Ectodermal cell (in vitro differentiated cells): ENCODE results near the gene ZNF648.

ENCODE experiments used
- H3K27ac ChIP-seq: 2 replicates; pipeline ENCODE4 v1.7.0; 2013; ENCODE audit warnings: mild to moderate bottlenecking, low read depth, low read length; ENCODE audit not compliant: insufficient read depth, poor library complexity, severe bottlenecking
- H3K27me3 ChIP-seq: 2 replicates; pipeline ENCODE4 v1.7.0; 2013; ENCODE audit warnings: mild to moderate bottlenecking, low read length; ENCODE audit not compliant: insufficient read depth, control insufficient read depth, poor library complexity, severe bottlenecking
- H3K36me3 ChIP-seq: one replicate; pipeline ENCODE4 v1.7.0; 2013; ENCODE audit warnings: low read length; ENCODE audit not compliant: control insufficient read depth, insufficient read depth
- H3K4me1 ChIP-seq: one replicate; pipeline ENCODE4 v1.7.0; 2013; ENCODE audit warnings: low read length; ENCODE audit not compliant: control insufficient read depth, insufficient read depth
- H3K4me3 ChIP-seq: 2 replicates; pipeline ENCODE4 v1.7.0; 2013; ENCODE audit warnings: low read depth, low read length, control low read depth; ENCODE audit not compliant: insufficient read depth
- H3K9me3 ChIP-seq: 2 replicates; pipeline ENCODE4 v1.7.0; 2013; ENCODE audit warnings: mild to moderate bottlenecking, low read length, moderate library complexity; ENCODE audit not compliant: control insufficient read depth
- WGBS, 2 experiments: methylation state at CpG; one replicate each; pipeline ENCODE4 v1.1.7; 2013; ENCODE audit warnings: missing lambda C conversion rate in 2 of 2; 5-methylcytosine and 5-hydroxymethylcytosine counted together

Gene ZNF648

DNA sequence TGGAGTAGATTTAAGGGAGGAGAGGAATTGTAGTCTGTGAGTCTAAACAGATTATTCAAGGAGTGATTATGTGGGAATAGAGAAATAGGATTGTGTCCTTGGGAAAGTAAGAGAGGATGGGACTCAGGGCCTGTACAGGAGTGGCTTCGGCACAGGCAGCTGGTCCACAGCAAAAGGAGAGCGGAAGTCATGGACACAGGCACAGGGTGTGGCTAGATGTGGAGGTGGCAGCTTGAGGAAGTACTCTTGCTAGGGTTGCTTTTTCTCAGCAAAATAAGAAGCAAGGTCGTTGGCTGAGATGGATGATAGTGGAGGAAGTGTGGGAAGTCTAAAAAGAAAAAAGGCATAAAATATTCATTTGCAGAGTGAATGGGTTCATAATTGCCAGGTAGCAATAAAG is 18.5 kb upstream of the ZNF648 start:
- Histone ChIP-seq H3K4me3 (no peak overlapping the region), H3K27ac (no peak overlapping the region), H3K9me3 (no peaks in the 10 kb centered on the region), H3K4me1 (no peaks in the 10 kb centered on the region), H3K36me3 (no peaks in the 10 kb centered on the region), H3K27me3 (no peaks in the 10 kb centered on the region)
- 89% methylated on average over 3 of the region's 3 CpGs for WGBS, 2 experiments

DNA sequence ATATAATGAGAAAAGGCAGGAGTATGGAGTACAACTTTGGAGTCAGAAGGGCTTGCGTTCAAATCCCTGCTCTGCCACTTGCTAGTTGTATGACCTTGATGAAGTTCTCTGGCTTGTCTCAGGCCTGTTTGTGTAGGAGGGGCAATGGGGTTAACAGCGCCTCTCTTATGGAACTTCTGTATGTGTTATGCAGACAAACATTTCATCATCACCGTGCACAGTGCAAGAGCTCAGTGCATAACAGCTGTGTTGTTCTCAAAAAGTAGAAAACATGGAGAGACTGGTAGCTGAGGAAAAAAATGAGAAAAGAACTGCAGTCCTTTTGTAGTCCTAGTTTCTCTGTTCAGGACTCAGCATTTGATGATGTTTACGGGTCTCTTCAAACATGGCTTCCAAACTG is 10.4 kb upstream of the ZNF648 start:
- WGBS, 2 experiments = 92 to 95% methylated on average over 4 of the region's 4 CpGs
- no peak overlapping the region for H3K27ac ChIP-seq
- H3K4me3 ChIP-seq = no peak overlapping the region
- H3K9me3 ChIP-seq = no peaks in the 10 kb centered on the region
- no peaks in the 10 kb centered on the region for H3K36me3 ChIP-seq
- H3K4me1 ChIP-seq = no peaks in the 10 kb centered on the region
- H3K27me3 ChIP-seq = no peaks in the 10 kb centered on the region

DNA sequence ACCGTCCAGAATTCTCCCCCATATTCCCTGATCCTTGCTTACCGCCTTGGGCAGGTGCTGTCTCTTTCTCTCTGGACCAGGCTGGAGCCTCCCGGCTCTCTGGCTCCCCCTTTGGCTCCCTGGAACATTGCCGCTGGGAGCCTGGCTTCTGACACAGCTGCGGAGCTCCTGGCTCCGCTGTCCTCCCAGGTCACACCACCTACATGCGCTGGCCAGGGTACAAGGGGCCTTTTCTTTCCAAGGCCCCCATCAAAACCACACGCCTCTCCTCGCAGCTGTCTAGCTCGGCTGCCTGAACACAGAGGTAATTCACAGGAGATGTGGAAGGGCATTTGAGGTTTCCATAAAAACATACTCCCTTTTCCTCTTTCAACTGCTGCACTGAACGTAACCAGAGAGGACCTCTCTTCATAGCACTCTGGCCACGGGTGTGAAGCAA is 7.5 kb upstream of the ZNF648 start:
- H3K27ac ChIP-seq = no peak overlapping the region
- no peaks in the 10 kb centered on the region for H3K27me3 ChIP-seq
- H3K36me3 ChIP-seq = no peaks in the 10 kb centered on the region
- H3K4me1 ChIP-seq = no peaks in the 10 kb centered on the region
- H3K4me3 ChIP-seq = no peak overlapping the region
- WGBS, 2 experiments = 11 to 13% methylated on average over 12 of the region's 12 CpGs
- H3K9me3 ChIP-seq = no peaks in the 10 kb centered on the region

DNA sequence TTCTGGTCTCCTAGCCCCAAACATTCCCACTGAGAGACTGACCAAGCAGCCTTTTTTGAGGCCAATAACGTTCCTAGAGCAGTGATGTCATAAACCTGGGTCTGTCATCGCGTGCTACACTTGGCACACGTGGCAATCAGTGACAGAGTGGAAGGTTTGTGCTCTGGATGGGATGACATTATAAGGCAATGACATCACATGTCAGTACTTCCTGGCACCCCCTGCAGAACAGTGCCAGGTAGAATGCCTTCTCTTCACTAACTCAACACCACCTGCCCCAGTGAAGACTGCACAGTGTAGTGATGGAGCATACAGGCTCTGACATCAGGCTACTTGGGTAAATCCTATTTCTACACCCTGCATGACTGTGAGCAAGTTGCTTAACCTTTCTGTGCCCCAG is 5.4 kb upstream of the ZNF648 start:
- 89 to 92% methylated on average over 4 of the region's 4 CpGs for WGBS, 2 experiments
- H3K36me3 ChIP-seq = no peaks in the 10 kb centered on the region
- no peaks in the 10 kb centered on the region for H3K27me3 ChIP-seq

DNA sequence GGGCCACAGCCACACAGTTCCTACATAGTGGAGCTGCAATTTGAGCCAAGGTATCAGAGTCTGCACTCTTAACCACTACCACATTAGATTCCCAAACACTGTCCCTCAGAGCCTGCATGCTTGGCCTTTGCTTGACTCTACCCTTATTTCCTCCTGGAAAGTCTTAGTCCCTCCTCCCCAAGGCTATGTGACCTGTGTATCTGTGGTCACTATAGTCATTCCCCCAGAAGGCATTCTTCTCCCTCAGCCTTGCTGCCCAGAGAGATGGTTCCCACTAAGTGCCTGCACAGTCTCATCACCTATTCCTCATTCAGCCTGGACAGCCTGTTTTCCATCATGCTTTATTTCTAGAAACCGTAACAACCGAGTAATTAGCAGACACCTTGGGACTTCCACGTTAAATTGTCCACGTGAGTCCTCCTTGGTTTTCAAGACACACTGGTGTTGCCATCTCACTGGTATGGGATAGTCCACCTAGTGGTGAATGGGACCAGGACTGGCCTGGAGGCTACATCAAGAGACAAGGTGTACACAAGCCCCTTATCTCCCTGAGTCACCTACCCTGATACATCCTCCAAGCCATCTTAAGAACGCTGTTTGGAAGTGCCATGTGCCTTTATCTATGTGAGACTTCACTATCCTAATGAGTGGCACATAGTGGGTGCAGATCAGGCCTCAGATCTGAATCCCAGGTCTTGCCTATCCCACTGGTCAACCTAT is 3.8 kb upstream of the ZNF648 start:
- no peaks in the 10 kb centered on the region for H3K27me3 ChIP-seq
- no peaks in the 10 kb centered on the region for H3K36me3 ChIP-seq
- H3K4me3 ChIP-seq = no peak overlapping the region
- 93 to 94% methylated on average over 5 of the region's 5 CpGs for WGBS, 2 experiments
- H3K4me1 ChIP-seq = no peaks in the 10 kb centered on the region
- no peaks in the 10 kb centered on the region for H3K9me3 ChIP-seq
- no peak overlapping the region for H3K27ac ChIP-seq

More for the DNA sequence above, 5.4 kb upstream of the ZNF648 start:
- Histone ChIP-seq H3K27ac (no peak overlapping the region), H3K4me3 (no peak overlapping the region), H3K4me1 (no peaks in the 10 kb centered on the region), H3K9me3 (no peaks in the 10 kb centered on the region)

DNA sequence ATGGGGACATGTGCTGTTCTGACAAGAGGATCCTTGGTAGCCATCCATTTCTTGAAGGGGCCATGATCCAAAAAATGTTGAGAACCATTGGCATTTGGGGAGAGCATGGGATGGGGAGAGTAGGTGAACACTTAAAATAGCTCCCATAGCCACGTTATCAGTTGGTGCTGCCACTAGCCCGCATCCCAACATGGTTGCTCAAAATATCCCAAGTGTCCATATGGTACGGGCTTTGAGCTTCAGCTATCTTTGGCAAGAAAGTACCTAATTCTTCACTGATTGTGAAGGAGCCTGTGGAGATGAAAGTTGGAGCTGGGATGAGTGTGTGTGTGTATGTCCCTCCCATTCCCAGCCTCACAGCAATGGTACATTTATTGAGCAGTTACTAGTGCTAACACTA is 3.1 kb upstream of the ZNF648 start:
- Histone ChIP-seq H3K27ac (no peak overlapping the region), H3K36me3 (no peaks in the 10 kb centered on the region), H3K27me3 (no peaks in the 10 kb centered on the region), H3K4me1 (no peaks in the 10 kb centered on the region), H3K9me3 (no peaks in the 10 kb centered on the region), H3K4me3 (no peak overlapping the region)
- 91 to 93% methylated on average over 3 of the region's 3 CpGs for WGBS, 2 experiments

DNA sequence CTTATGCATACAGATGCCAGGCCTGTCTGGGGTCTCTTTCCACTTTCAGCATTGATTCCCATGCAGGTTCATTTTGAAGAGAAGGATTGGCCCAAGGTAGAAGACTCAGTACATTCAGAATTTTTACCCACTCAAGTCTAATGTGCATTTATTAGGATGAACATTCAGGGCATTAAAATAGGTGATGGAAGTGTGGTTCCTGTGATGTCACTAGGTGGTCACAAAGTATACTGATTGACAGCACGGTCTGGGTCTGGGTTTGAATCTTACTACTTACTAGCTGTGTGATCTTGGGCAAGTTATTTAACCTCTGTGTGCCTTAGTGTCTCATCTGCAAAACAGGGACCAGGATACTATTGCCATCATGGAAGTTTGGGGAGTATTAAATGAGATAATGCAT is 711 bp upstream of the ZNF648 start:
- H3K4me1 ChIP-seq = no peaks in the 10 kb centered on the region
- H3K4me3 ChIP-seq = no peak overlapping the region
- H3K27me3 ChIP-seq = no peaks in the 10 kb centered on the region
- no peaks in the 10 kb centered on the region for H3K9me3 ChIP-seq
- WGBS, 2 experiments = 94 to 98% methylated on average over 1 of the region's 1 CpG
- H3K36me3 ChIP-seq = no peaks in the 10 kb centered on the region
- H3K27ac ChIP-seq = no peak overlapping the region

DNA sequence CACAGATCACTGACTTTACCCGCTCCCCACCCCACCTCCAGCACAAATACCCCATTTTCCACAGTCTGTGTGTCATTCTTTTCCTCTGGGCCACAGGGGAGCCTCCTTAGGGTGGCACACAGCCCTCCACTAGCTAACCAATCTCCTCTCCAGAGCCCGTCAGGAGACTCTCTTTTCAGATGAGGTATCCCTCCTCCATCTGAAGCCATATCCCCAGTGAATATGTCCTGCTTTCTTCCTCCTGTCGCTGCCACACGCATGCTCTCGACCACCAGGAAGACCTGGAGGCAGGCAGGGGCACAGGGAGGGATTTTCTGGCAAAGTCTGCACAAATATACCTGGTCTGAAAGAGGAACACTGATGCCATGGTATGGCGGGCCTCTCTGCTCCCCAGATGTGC is 635 bp downstream of the ZNF648 start:
- H3K4me3 ChIP-seq = no peak overlapping the region
- no peaks in the 10 kb centered on the region for H3K4me1 ChIP-seq
- WGBS, 2 experiments = 93 to 94% methylated on average over 6 of the region's 6 CpGs
- H3K9me3 ChIP-seq = no peaks in the 10 kb centered on the region
- H3K36me3 ChIP-seq = no peaks in the 10 kb centered on the region
- H3K27me3 ChIP-seq = no peaks in the 10 kb centered on the region
- no peak overlapping the region for H3K27ac ChIP-seq

DNA sequence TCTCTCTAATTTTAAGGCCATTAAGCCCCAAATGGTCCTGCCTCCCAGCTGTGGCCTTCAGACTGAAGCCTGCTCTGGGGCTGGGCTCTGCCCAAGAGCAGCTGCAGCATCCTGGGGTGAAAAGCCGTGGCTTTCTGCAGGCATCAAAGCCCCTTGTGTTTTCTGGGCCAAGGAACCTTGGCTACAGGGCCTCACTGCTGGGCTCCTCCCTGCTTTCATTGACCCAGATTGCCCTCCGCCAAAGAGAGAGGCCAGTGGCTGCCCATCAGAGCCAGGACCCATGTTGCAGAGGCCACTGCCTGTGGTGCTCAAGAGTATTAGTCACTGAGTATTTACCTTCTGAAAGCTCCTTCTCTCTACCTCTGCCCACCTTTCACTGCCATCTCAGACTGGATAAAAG is 1.6 kb downstream of the ZNF648 start:
- Histone ChIP-seq H3K4me1 (no peaks in the 10 kb centered on the region), H3K9me3 (no peaks in the 10 kb centered on the region), H3K27me3 (no peaks in the 10 kb centered on the region), H3K4me3 (no peak overlapping the region), H3K36me3 (no peaks in the 10 kb centered on the region), H3K27ac (no peak overlapping the region)
- WGBS, 2 experiments = 75 to 77% methylated on average over 2 of the region's 2 CpGs

DNA sequence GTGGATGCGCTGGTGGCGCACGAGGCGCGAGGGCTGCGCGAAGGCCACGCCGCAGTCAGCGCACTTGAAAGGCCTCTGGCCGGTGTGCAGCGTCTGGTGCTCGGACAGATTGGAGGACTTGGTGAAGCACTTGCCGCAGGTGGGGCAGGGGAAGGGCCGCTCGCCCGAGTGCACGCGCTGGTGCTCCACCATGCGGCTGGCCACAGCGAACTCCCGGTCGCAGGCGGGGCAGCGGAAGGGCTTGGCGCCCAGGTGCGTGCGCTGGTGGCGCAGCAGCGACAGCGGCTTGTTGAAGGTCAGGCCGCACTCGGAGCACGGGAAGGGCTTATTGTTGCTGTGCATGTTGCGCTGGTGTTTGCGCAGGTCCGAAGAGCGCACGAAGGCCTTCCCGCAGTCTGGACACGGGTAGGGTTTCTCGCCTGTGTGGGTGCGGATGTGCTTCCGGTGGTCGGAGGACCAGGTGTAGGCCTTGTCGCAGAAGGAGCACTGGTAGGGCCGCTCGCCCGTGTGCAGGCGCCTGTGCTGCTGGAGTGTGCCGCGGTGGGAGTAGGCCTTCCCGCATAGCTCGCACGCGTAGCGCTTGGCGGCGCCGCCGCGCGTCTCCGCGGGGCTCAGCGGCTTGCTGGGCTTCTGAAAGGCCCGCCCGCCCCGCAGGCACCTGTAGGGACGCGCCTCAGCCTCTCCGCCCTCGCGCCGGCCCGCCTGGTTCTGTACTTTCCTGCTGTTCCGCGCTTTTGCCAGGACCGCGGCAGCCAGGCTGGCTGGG is 4.7 kb downstream of the ZNF648 start:
- H3K9me3 ChIP-seq = no peaks in the 10 kb centered on the region
- no peaks in the 10 kb centered on the region for H3K4me1 ChIP-seq
- 96 to 97% methylated on average over 80 of the region's 80 CpGs for WGBS, 2 experiments
- H3K27me3 ChIP-seq = no peaks in the 10 kb centered on the region
- no peaks in the 10 kb centered on the region for H3K36me3 ChIP-seq
- H3K4me3 ChIP-seq = no peak overlapping the region
- H3K27ac ChIP-seq = no peak overlapping the region
